ENCODE results near the gene PASK. TPM values are rescaled to one million over a fixed set of nuclear protein-coding genes. Genes with fewer than 3 reads are reported as not detected.
A peak's percentile ranks its signal among the peaks of the same experiment; 100 is the strongest.

The PASK gene
- total RNA-seq, 1 experiment from 2014 or later: 69.3 TPM

- TF ChIP-seq CTCF (IDR thresholded peaks at IDR 0.05; ENCODE audit: unreplicated experiment): no peak
- intact Hi-C loops (cut with micrococcal nuclease; ENCODE audit: unreplicated experiment): no loop called here
- peaks cover 27% of the 10 kb centered on the region for H3K4me1 Mint-ChIP-seq (ENCODE audit: low read depth, unreplicated experiment)
- CTCF ChIA-PET: interaction anchor here (1.3 to 2.4 kb wide), 2 partner anchors 72 to 241 kb away, joined by 4 to 6 read pairs; no protein-coding TSS in a partner anchor
- peak overlapping the region; percentile 86 for H3K4me3 Mint-ChIP-seq (ENCODE audit: low read depth, unreplicated experiment)
- H3K27ac Mint-ChIP-seq (ENCODE audit: unreplicated experiment): peak overlapping the region; percentile 62
- no peak for DNase-seq
- H3K36me3 Mint-ChIP-seq (ENCODE audit: insufficient read depth, unreplicated experiment): peaks cover 35% of the 10 kb centered on the region
- BruUV-seq (replicated peaks): no TSS peak
- H3K9me3 Mint-ChIP-seq (ENCODE audit: low read depth, unreplicated experiment): no peaks in the 10 kb centered on the region
- H3K27me3 Mint-ChIP-seq (ENCODE audit: unreplicated experiment): no peaks in the 10 kb centered on the region
These were observed 1.6 kb upstream of the PASK start for GRCh38 chr2:241150660-241151530.

GRCh38 chr2:241149925-241150659 lies 820 bp upstream of the PASK start, which contains the start of gene PPP1R7:
TSS of gene PPP1R7 (plus strand) at chr2:241150467. CDS start at chr2:241150496, 29 bp downstream.
- Mint-ChIP-seq H3K4me1 (ENCODE audit: low read depth, unreplicated experiment) (peaks cover 27% of the 10 kb centered on the region), H3K27me3 (ENCODE audit: unreplicated experiment) (no peaks in the 10 kb centered on the region), H3K9me3 (ENCODE audit: low read depth, unreplicated experiment) (no peaks in the 10 kb centered on the region), H3K36me3 (ENCODE audit: insufficient read depth, unreplicated experiment) (peaks cover 35% of the 10 kb centered on the region), H3K27ac (ENCODE audit: unreplicated experiment) (peak within 1 kb of the TSS; percentile 62), H3K4me3 (ENCODE audit: low read depth, unreplicated experiment) (peak within 1 kb of the TSS; percentile 86)
- BruUV-seq (replicated peaks): no TSS peak
- CTCF ChIA-PET: interaction anchor here (0.6 to 2.4 kb wide), 6 partner anchors 49 to 242 kb away, joined by 3 to 6 read pairs (median 4); partner anchors contain the start of gene MTERF4
- intact Hi-C loops (cut with micrococcal nuclease; ENCODE audit: unreplicated experiment): loop anchor here (5.0 kb wide), 1 partner anchor 48 kb away; the partner anchor contains the start of gene MTERF4
- peak; percentile 94 for DNase-seq
- TF ChIP-seq CTCF (IDR thresholded peaks at IDR 0.05; ENCODE audit: unreplicated experiment): no peak

GRCh38 chr2:241149675-241149924 lies 328 bp upstream of the PASK start:
- CTCF ChIA-PET: interaction anchor here (0.6 to 2.4 kb wide), 6 partner anchors 48 to 242 kb away, joined by 3 to 6 read pairs (median 4); partner anchors contain the start of gene MTERF4
- H3K27me3 Mint-ChIP-seq (ENCODE audit: unreplicated experiment): no peaks in the 10 kb centered on the region
- H3K9me3 Mint-ChIP-seq (ENCODE audit: low read depth, unreplicated experiment): no peaks in the 10 kb centered on the region
- peak overlapping the region; percentile 62 for H3K27ac Mint-ChIP-seq (ENCODE audit: unreplicated experiment)
- DNase-seq: no peak
- H3K36me3 Mint-ChIP-seq (ENCODE audit: insufficient read depth, unreplicated experiment): peaks cover 35% of the 10 kb centered on the region
- peaks cover 27% of the 10 kb centered on the region for H3K4me1 Mint-ChIP-seq (ENCODE audit: low read depth, unreplicated experiment)
- peak overlapping the region; percentile 86 for H3K4me3 Mint-ChIP-seq (ENCODE audit: low read depth, unreplicated experiment)
- intact Hi-C loops (cut with micrococcal nuclease; ENCODE audit: unreplicated experiment): loop anchor here (5.0 kb wide), 1 partner anchor 47 kb away; the partner anchor contains the start of gene MTERF4
- no TSS peak for BruUV-seq (replicated peaks)
- TF ChIP-seq CTCF (IDR thresholded peaks at IDR 0.05; ENCODE audit: unreplicated experiment): no peak

GRCh38 chr2:241148239-241148638 lies 1.0 kb downstream of the PASK start:
- Mint-ChIP-seq H3K27me3 (ENCODE audit: unreplicated experiment) (no peaks in the 10 kb centered on the region), H3K36me3 (ENCODE audit: insufficient read depth, unreplicated experiment) (peaks cover 35% of the 10 kb centered on the region), H3K27ac (ENCODE audit: unreplicated experiment) (peak overlapping the region; percentile 49), H3K9me3 (ENCODE audit: low read depth, unreplicated experiment) (no peaks in the 10 kb centered on the region), H3K4me3 (ENCODE audit: low read depth, unreplicated experiment) (peak overlapping the region; percentile 86), H3K4me1 (ENCODE audit: low read depth, unreplicated experiment) (peaks cover 27% of the 10 kb centered on the region)
- BruUV-seq (replicated peaks): TSS peak; percentile 43
- no peak for TF ChIP-seq CTCF (IDR thresholded peaks at IDR 0.05; ENCODE audit: unreplicated experiment)
- CTCF ChIA-PET: no interaction called here
- intact Hi-C loops (cut with micrococcal nuclease; ENCODE audit: unreplicated experiment): loop anchor here (5.0 kb wide), 1 partner anchor 46 kb away; the partner anchor contains the start of gene MTERF4
- DNase-seq: no peak

Measured in Calu3 (cell line).